ENCODE measurements around the gene LYZ.

DNA sequence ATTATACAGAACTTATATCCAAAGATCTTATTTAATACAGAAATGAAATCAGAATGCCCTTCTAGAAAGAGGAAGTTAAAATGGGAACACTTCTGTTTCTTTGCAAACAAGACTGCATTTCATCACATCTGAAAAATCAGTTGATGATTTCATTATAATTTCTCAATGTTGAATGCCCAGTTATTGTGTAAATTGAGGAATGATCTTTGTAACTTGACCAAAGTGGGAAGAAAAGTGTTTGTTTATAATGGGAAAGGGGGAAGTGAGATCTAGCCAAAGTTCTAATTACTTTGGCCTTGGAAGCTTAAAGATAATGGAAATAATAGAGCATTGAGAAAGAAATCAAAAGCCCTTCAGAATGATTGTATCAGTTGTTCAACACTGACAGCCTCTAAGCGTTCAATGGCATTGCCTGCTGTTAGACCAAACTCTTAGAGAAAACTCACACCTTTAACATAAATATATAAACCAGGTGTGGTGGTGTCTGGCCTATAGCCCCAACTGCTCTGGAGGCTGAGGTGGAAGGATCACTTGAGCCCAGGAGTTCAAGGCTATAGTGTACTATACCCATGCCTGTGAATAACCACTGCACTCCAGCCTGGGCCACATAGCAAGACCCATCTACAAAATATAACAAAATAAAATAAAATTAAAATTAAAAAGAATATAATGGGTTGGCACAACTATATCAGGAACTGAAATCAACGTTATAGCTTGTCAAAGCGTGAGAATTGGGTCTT, 9.9 kb upstream of the LYZ start:
- TF ChIP-seq, protein P1, sequence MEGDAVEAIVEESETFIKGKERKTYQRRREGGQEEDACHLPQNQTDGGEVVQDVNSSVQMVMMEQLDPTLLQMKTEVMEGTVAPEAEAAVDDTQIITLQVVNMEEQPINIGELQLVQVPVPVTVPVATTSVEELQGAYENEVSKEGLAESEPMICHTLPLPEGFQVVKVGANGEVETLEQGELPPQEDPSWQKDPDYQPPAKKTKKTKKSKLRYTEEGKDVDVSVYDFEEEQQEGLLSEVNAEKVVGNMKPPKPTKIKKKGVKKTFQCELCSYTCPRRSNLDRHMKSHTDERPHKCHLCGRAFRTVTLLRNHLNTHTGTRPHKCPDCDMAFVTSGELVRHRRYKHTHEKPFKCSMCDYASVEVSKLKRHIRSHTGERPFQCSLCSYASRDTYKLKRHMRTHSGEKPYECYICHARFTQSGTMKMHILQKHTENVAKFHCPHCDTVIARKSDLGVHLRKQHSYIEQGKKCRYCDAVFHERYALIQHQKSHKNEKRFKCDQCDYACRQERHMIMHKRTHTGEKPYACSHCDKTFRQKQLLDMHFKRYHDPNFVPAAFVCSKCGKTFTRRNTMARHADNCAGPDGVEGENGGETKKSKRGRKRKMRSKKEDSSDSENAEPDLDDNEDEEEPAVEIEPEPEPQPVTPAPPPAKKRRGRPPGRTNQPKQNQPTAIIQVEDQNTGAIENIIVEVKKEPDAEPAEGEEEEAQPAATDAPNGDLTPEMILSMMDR (IDR thresholded peaks at IDR 0.05): no peak
- TF ChIP-seq POLR2A (IDR thresholded peaks at IDR 0.05): no peak

Measured in body of pancreas (tissue), 4 donors.